Left colon (tissue), 2 donors: ENCODE data around the gene SLC7A7. TPM values are rescaled to one million over a fixed set of nuclear protein-coding genes. Genes with fewer than 3 reads are reported as not detected.
"Not testable (repeated sequence)": the region's sequence is repeated elsewhere in the genome, so short reads cannot be mapped to it uniquely, and the experiment has no call there.

ENCODE experiments used
- ATAC-seq: fragments of 200-7000 bp; cut with Tn5 transposase; one replicate; pipeline ENCODE4 v1.9.1; 2020; ENCODE audit warnings: mild to moderate bottlenecking, moderate library complexity
- DNase-seq, 2 donors: peaks; one replicate each; pipeline ENCODE4 v3.0.0-alpha.2; 2020
- intact Hi-C, 2 donors: fragments of 100-400 bp; cut with DNase I in 1 of 2; cut with micrococcal nuclease in 1 of 2; formaldehyde crosslinking; loops; one replicate each; pipeline versions ENCODE4 v1.11.2 to v1.14.0; 2022; cut with DNase I, micrococcal nuclease
- total RNA-seq, 2 donors: library from RNA; stranded (reverse); fragmentation: NEBNext Ultra II Directional; extraction: Animal tissue kit (Norgen Biotek cat#: 25700); gene quantifications; one replicate each; pipeline ENCODE4 v1.2.1, GENCODE V29; 2021
- donor health status: DM: no; HTN: no; CAD: no.
- donor health status: DM: yes; HTN: yes; CAD: no.

The SLC7A7 gene
- total RNA-seq, 2 donors from 2014 or later, result 8.4 to 17.4 TPM

DNA sequence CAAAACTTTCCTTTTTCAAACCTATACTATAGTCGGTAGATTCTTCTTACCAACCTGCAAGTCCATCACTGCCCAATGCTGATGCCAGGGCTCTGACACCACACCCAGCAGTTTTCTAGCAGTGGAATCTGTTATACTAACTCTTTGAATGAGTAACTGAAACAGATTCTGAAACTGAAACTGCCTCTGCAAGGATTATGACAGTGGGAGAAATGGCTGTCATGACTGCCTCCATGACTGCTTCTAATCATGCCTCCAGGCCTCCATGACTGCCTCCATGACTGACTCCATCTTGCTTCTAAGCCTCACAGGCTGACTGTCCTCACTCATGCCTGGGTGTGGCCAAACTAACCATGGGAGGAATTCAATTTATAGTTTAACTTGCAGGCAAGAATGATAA is 78.2 kb downstream of the SLC7A7 start:
- no peak for ATAC-seq
- no peak for DNase-seq
- intact Hi-C loops, result no loop called here

DNA sequence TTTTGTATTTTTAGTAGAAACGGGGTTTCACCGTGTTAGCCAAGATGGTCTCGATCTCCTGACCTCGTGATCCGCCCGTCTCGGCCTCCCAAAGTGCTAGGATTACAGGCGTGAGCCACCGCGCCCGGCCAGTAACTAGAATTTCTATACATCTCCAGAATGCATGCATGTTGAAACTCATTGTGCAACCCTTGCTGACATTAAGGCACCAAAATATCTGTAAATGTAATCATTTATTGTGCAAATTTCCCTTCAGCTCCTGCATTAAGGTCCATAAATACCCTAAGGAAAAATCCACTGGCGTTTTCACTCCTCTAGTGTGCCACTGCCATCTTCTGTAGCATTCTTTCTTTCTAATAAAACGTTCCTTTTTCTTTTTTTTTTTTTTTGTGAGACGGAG is 78.9 kb downstream of the SLC7A7 start:
- ATAC-seq, DNase-seq, intact Hi-C loops: not testable (repeated sequence)

DNA sequence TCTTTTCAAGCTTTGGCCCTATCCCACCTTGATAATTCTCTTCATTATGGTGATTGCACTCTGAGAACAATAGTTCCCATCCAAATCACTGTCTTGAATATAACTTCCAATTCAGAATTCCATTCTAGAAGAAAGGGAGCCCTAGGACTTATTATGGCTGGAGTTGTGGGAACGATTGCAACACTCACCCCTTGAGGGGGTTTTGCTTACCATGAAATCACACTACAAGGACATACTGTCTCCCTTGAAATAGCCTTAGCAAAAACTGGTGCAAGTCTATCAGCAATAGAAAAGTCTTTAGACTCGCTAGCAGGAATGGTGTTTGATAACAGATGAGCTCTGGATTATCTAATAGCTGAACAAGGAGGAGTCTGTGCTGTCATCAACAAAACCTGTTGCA is 80.1 kb downstream of the SLC7A7 start:
- no peak for ATAC-seq
- intact Hi-C loops, result no loop called here
- no peak for DNase-seq

DNA sequence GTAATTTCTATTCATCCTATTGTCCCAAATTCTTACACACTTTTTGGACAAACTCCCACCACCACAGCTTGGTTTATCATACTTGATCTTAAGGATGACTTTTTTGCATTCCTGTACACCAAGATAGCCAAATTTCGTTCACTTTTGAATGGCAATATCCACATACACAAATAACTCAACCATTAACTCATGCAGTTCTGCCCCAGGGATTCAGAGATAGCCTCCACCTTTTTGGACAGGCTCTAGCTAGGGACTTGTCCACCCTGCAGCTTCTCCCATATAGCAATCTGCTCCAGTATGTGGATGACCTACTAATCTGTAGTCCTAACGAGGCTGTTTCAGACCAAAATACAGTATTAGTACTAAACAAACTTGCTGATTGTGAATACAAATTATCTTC is 81.4 kb downstream of the SLC7A7 start:
- DNase-seq, result no peak
- no peak for ATAC-seq
- intact Hi-C loops, result no loop called here

DNA sequence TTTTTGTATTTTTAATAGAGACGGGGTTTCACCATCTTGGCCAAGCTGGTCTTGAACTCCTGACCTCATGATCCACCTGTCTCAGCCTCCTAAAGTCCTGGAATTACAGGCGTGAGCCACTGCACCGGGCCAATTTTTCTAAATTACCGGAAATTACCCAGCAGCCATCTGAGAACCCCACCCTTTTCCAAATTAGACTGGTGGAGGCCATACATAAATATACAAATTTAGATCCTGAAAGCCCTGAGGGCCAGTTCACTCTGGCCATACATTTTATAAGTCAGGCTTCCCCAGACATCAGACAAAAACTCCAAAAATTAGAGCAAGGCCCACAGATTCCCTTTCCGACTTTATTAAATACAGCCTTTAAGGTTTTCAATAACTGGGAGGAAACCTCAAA is 83.2 kb downstream of the SLC7A7 start:
- DNase-seq, ATAC-seq: not testable (repeated sequence)

DNA sequence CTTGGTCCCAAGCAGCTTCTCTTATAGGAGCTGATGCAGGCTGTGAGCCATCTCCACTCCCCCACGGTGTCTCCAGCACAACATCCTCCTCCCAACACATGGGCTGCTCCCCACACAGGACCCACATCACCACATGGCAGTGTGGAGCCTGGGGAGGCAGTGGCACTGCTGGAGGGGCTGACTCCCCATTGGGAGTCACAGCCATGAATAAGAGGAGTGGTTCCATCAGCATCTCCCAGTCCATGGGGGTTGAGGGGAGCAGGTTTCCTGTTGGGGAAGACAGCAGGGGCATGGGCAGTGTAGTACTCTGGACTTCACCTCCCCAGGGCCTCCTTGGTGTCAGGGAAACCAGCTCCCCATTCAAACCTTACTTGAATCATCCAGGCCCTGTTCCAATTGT is 89.2 kb downstream of the SLC7A7 start:
- no peak for ATAC-seq
- intact Hi-C loops, result no loop called here
- no peak for DNase-seq

More for the DNA sequence above, 83.2 kb downstream of the SLC7A7 start:
- intact Hi-C loops, result not testable (repeated sequence)

DNA sequence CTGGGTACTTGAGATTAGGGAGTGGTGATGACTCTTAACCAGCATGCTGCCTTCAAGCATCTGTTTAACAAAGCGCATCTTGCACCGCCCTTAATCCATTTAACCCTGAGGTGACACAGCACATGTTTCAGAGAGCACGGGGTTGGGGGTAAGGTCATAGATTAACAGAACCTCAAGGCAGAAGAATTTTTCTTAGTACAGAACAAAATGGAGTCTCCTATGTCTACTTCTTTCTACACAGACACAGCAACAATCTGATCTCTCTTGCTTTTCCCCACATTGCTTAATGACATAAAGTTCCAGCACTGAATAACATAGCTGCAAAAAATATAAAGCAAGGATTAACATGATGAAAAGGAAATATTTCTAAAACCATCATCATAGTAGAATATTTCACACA is 89.9 kb downstream of the SLC7A7 start:
- DNase-seq, intact Hi-C loops, ATAC-seq: not testable (repeated sequence)

DNA sequence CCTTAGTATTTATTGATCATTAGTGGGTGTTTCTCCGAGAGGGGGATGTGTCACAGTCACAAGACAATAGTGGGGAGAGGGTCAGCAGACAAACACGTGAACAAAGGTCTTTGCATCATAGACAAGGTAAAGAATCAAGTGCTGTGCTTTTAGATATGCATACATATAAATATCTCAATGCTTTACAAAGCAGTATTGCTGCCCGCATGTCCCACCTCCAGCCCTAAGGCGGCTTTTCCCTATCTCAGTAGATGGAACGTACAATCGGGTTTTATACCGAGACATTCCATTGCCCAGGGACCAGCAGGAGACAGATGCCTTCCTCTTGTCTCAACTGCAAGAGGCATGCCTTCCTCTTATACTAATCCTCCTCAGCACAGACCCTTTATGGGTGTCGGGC is 90.4 kb downstream of the SLC7A7 start:
- ATAC-seq, DNase-seq, intact Hi-C loops: not testable (repeated sequence)

DNA sequence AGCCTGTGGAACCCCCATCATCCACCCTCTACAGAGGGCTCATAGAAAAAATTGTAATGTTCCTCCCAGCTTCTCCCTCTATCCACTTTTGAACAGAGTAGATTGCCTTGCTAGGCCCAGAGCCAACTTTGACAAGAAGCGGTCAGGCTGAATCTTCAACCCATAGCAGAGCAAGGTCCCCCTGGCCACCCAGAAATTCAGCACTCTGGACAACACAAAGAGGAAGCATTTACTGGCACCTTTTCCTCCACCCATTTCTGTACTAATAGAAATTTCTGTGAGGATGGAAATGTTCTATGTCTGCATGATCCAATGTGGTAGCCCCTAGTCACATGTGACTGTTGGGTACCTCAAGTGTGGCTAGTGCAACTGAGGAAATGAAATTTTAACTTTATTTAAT is 91.4 kb downstream of the SLC7A7 start:
- intact Hi-C loops, result no loop called here
- DNase-seq, result no peak
- ATAC-seq, result no peak

Other genes with a start within 250 kb of the SLC7A7 start
- gene DAD1, start 226.2 kb downstream of the SLC7A7 start, total RNA-seq, result 100 to 1,000 TPM; 139 to 142 TPM
- 10 to 100 TPM; 16.9 to 19.5 TPM for gene ABHD4, start 217.1 kb downstream of the SLC7A7 start, total RNA-seq
- gene OR6J1, start 171.1 kb downstream of the SLC7A7 start, total RNA-seq, result not detected
- gene OXA1L, start 48.7 kb downstream of the SLC7A7 start, total RNA-seq, result 100 to 1,000 TPM in 1 of 2 donors, 10 to 100 TPM in 1; 81.7 to 125 TPM
- gene MRPL52, start 14.5 kb upstream of the SLC7A7 start, total RNA-seq, result 10 to 100 TPM; 64.5 to 81.0 TPM
- gene MMP14, start 21.1 kb upstream of the SLC7A7 start, total RNA-seq, result 100 to 1,000 TPM in 1 of 2 donors, 10 to 100 TPM in 1; 83.0 to 101 TPM
- 100 to 1,000 TPM; 263 to 308 TPM for gene LRP10, start 56.3 kb upstream of the SLC7A7 start, total RNA-seq
- gene REM2, start 67.8 kb upstream of the SLC7A7 start, total RNA-seq, result under 1 TPM; 0.58 to 0.64 TPM
- 10 to 100 TPM; 60.4 to 81.9 TPM for gene RBM23, start 103.7 kb upstream of the SLC7A7 start, total RNA-seq
- 10 to 100 TPM; 40.5 to 63.9 TPM for gene PRMT5, start 113.9 kb upstream of the SLC7A7 start, total RNA-seq
- 10 to 100 TPM; 33.5 to 33.6 TPM for gene HAUS4, start 141.7 kb upstream of the SLC7A7 start, total RNA-seq
- 1 to 10 TPM; 1.4 to 4.1 TPM for gene AJUBA, start 167.1 kb upstream of the SLC7A7 start, total RNA-seq
- gene C14orf93, start 194.7 kb upstream of the SLC7A7 start, total RNA-seq, result 10 to 100 TPM; 11.9 to 13.2 TPM
- 10 to 100 TPM; 77.9 to 80.6 TPM for gene PSMB5, start 219.5 kb upstream of the SLC7A7 start, total RNA-seq
- gene PSMB11, start 226.8 kb upstream of the SLC7A7 start, total RNA-seq, result not detected
- 1 to 10 TPM; 3.7 to 5.1 TPM for gene CDH24, start 242.1 kb upstream of the SLC7A7 start, total RNA-seq